HG02588 (cell line): ENCODE measurements around the gene DKK2.

Source experiments
- ATAC-seq: cut with Tn5 transposase; IDR thresholded peaks from one replicate; pipeline ENCODE4 v1.9.1; 2021; ENCODE audit warnings: mild to moderate bottlenecking, moderate library complexity; ENCODE audit not compliant: unreplicated experiment

The DKK2 gene

DNA sequence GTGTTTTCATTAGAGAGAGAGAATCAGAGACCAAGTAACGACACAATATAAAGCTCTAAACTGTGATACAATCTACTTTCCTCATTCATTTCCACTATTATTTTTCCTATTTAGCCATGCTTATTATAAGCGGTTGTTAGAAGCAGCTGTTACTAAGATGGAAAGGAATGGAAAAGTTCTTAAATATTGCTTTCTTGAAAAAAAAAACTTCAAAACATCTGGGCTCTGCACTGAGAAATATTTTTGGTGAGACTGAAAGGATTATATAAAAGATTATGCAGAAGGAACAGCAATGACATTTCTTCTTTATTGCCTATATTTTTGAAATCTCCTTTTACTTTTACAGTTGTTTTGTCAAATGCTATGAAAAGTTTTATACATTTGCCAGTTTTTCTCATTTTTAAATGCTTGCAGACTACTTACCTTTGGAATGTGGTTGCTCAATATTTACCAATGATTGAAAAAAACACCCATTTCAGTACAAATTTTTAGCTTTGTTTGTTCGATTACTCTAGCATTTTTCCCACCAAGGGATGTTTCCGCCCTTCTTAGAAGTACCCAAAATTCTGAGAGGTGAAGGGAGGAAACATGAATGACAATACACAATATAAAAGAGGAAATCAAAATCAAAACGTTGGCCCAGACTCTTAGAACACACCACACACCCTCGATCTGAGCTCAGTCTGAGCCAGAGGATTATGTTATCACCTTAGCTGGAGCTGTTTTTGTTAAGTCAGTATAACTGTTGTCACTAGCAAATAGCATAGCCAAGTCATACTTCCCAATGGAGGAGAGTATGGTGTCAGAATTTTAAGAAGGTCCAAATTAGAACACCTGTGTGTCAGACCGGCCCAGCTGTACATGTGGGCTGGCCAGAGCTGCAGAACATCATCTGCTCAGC lies 18.4 kb downstream of the DKK2 start:
- no peak for ATAC-seq

DNA sequence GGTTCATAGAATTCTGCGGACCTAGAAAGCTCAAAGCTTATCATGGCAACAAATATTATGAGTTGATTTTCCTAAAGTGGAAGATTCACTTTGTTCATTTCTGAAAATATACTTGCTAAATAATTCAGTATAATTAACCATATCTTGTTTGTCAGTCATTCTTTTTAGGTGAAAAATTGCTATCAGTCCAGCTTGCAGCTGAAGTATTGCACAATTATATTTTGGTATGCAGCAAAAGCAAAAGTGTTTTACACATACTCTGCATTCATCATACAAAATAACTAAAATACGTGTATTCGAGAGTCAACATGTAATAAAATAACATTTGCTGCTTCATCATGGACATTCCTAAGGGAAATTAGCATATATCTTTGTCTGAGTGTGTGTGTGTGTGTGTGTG lies 24.8 kb downstream of the DKK2 start:
- no peak for ATAC-seq

DNA sequence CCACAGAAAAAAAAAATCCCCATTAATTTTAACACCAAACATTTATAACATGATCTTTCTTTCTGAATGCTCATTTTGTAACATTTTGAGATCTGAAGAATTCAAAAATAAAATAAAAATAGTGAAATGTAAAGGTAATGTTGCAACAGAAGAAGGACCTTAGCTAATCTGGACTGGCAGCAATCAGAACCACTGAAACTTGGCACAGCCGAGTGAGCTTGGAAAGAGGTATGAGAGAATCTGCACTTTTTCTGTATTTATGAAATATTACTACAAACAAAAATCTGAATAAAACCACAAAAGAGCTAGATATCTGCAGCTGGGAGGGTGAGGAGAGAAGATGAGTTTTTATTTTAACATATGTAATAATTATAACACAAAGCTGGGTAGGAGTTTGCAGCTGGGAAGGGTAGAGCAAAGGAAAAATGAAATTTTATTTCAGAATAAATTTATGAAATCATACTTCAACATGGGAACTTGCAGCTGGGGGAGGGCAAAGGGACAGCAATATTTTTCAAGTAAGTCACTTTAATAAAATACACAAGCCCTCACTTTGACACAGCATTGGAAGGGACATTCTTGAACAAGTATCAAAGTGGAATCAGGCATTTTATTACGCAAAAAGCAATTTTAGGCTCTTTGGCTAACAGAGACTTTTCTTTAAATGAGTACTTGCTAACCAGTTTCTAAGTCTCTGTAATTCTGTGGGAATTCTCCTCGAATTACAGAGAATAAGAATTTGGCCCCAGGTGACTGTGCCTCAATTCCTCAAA lies 26.7 kb downstream of the DKK2 start:
- ATAC-seq: no peak

DNA sequence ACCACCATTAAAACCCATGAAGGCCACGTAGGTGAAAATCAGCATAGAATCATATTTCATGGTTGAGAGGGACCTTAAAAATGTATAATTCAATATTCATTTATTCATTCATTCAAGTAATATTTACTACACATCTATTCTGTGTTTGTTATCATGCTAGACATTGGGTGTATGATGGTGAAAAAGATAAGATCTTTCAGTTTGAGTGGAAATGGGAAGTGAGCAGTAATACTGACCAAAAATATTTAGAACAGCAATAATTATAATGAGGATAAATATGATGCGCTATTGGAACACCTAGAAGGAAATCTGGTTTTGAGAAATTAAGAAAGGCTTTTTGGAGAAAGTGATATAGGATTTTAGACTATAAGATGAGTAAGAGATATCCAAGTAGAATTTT lies 28.0 kb downstream of the DKK2 start:
- ATAC-seq: no peak

DNA sequence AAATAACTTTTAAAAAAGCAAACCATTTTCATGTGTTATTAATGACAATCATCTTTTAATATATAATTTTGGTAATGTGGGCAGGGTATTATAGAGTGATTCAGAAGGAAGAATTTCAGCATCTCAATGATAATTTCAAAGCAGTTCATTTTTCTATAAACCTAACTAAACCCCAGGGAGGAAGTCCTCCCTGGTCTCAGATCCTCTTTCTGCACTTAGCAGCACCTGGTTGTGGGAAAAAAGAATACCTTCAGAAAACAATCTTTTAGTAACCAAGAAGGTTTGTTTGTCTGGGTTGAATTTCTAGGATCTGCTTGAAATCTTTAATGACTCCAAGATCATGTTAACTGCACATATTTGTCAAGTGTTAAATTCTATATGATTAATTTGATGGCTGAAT lies 29.9 kb downstream of the DKK2 start:
- ATAC-seq: no peak

DNA sequence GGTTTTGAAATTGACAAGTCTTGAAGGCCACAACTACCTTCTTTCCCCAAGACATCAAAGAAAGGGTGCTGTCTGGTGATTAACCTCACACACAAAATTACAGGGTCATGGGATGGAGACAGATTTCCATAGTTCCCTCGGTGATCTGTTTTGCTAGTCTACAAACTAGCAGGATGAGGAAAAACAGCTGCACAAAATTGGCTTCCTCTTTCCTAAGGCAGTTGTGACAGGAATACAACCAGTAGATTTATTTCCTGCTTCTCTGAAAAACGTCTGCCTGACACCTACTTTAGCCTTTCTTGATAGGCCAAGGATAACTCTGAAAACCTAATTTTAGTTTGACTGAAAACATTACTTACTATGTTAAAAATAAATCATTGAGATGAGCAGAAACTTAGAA lies 39.6 kb downstream of the DKK2 start:
- ATAC-seq: no peak

GRCh38 chr4:106993827-106994226 lies 42.3 kb downstream of the DKK2 start:
- ATAC-seq: no peak

GRCh38 chr4:106987311-106987710 lies 48.8 kb downstream of the DKK2 start:
- ATAC-seq: no peak

DNA sequence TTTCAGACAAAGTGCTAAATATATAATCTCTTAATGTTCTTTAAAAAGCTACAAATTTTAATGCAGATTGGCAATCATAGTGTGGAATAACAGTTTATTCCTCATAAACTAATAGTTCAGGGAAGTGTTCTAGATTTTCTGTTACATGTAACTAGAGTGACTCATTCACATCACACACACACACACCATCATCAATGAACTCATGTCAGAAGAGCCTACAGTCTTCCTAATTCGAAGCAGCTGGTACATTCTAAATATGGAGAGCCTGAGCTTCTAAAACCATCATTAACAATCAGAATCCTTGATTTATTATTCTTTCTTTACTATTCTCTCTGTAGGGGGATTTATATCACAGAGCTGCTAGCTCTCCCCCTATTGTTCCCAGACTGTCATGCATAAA lies 49.6 kb downstream of the DKK2 start:
- no peak for ATAC-seq

GRCh38 chr4:106985830-106986229 lies 50.3 kb downstream of the DKK2 start:
- no peak for ATAC-seq

DNA sequence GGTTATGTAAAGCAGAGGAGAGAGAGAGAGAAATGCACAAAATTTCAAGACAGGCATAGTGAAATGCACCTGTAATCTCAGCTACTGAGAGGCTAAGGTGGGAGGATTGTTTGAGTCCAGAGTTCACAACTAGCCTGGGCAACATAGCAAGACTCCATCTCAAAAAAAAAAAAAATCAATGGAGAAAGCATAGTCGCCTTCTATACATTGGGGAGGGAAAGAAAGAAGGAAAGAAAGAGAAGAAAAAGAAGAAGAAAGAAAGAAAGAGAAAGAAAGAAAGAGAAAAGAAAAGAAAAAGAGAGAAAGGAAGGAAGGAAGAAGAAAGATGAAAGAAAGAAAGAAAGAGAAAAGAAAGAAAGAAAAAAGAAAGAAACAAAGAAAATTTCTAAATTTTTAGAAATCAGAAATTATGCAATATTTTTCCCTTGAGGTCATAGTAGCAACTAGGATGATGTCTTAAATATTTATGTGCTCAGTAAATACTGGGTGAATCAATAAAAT lies 53.4 kb downstream of the DKK2 start:
- ATAC-seq: no peak

DNA sequence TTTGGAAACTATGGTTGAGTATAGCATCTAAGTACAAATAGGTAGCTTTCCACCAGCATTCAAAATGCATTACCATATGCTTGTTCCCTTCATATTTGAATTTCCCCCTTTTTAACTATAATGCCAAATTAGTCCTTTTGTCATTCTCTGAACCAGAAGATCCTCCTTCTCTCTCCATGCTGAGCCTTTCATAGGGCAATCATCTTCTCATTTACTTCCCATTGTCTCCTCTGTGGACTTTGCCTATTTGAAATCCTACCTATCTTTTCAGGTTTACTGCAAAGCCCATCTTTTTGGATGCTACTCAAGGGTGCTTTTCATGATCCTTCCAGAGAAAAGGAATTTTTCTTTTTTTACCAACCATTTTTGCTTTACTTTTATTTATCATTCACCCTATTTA lies 54.7 kb downstream of the DKK2 start:
- no peak for ATAC-seq

- no peak for ATAC-seq
These were observed 56.6 kb downstream of the DKK2 start for GRCh38 chr4:106979476-106979875.

GRCh38 chr4:106978046-106978774 lies 57.9 kb downstream of the DKK2 start:
- no peak for ATAC-seq

DNA sequence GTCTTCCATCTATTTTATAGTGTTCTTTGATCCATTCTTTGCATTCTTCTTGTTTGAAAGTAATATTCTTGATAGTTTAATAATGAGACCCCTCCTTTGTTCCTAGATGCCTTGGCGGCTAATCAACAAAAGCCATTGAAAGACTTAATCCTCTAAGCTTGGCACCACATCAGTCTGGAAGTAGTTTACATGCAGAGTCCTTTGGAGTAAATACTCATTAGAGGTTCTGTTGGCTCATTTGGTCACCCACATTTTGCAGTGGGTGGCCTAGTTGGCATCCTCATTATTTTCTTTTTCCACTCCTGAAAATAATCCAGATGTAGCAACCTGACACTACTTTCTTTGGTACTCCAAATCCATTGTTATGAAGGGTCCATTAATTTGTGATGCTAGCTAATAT lies 64.5 kb downstream of the DKK2 start:
- ATAC-seq: no peak

DNA sequence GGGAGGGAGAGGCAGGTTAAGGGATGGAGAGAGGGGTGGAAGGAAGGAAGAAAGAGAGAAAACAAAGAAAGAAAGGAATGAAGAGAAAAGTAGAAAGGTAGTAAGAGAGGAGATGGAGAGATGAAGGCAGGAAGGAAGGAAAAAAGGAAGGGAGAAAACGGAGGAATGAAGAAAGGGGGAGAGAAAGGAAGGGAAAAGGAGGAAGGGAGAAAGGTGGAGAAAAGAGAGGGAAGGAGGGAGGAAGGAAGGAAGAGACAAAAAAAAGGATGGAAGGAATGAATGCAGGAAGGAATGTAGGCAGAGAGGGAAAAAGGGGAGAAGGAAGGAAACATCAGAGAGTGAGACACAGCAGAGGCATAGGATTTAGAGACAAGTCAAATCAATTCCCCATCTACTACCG lies 68.2 kb downstream of the DKK2 start:
- no peak for ATAC-seq

DNA sequence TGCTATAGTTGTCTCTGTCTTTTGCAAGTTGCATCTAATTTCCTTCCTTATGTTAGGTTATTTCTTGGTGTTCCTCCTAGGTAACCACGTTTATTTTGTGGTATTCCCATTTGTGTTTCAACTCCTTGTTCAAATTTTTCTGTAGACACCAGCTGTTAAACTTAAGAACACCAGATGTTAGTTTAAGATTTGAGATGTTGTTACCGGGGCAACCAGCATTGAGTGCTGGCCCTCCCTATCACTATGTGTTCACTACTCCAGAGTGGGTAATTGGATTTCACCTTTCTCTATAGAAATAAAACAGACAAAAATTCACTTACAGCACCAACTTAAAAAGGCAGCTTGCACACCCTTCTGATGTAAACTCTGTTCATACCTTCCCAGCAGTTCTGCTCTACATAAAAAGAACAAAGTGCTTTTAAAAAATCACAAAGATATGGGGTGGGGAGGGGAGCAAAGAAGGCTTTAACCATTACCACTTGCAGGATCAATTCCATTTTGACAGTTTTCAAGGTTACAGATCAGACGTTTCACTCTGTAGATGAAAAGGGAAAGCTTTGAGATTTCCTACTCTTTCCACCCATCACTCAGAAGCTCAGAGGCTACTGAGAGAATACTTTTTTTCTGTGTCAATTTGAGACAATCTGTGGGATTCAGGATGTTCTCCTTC lies 82.9 kb downstream of the DKK2 start:
- ATAC-seq: no peak

GRCh38 chr4:106951891-106952290 lies 84.2 kb downstream of the DKK2 start:
- no peak for ATAC-seq

- ATAC-seq: no peak
These were observed 94.3 kb downstream of the DKK2 start for GRCh38 chr4:106941841-106942240.

DNA sequence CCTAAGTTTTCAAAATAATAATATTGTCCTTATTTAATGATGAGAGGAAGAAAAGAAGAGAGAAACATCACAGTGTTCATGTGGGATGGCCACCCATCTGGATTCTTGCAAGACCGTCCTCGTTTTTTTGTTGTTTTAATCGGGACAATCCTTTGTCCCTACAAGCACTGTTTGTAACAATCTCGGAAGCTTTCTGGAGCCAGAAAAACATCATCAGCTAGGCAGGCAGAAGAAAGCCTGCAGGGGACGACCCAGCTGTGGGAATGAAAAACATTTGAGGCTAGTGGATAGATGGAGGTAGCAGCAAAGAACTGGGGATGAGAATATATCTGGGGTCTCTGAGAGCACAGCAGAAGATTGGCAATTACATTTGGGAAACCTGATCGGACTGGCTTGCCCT lies 105.6 kb downstream of the DKK2 start:
- ATAC-seq: no peak

DNA sequence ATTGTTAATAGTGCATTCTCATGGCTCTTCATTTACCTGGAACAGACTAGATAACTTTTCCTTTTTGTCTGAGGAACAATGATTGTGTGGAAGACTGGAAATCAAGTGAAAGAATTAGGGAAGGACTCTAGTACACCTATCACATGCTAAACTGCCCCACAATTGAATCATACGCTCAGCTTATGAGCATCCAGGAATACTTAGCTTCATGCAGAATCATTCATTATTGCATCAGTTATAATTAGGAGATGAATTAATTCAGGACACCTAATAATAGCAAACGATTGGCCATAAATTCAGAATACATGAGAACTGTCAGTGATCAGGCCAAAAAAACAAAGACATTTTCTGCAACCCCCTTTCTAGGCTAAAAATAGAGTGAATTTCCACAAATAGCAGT lies 106.9 kb downstream of the DKK2 start:
- no peak for ATAC-seq
